ENCODE data around the gene FOXG1.

DNA sequence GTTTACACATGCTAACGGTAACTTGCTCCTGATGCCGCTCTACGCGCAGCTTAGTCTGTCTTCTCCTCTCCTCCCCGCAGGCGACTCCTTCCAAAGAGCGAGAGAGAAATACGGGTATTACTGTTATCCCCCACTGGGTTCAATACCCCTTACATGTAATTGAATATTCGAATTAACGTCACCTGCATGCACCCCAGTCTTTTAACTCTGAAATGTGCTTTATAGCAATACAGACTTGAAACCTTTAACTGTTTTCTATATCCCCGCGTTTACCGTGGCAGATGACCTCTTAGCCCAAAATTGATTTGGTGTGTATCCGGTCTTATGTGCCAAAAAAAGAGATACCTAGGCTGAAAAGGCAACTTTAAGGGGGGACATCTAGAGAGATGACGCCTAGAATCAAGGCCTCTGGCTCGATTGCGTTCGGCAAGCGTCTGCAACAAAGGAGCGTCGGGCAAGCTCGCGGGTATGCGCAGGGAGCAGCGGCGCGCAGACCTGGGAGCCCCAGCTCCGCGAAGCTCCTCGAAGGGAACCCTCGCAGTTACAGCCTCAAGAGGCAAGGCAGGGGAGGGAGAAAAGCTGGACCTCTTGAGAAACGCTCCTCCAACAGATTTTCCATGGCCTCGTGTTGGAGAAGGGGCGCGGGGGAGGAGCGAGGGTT is 6.8 kb upstream of the FOXG1 start:
- TF ChIP-seq KLF16 (IDR thresholded peaks at IDR 0.05) (no peak), BACH1 (tag; IDR thresholded peaks at IDR 0.05) (no peak), RFX5 (IDR thresholded peaks at IDR 0.05; ENCODE audit: low read depth, low read length) (no peak), CEBPB (tag; IDR thresholded peaks at IDR 0.05) (no peak), ZNF24 (IDR thresholded peaks at IDR 0.05) (no peak), RNF2 (IDR thresholded peaks at IDR 0.05) (no peak), NFYB (IDR thresholded peaks at IDR 0.05; ENCODE audit: extremely low read depth, insufficient read length) (no peak), ZNF143 (CRISPR knock-in tag; IDR thresholded peaks at IDR 0.05) (no peak)
- TF ChIP-seq, protein P1, sequence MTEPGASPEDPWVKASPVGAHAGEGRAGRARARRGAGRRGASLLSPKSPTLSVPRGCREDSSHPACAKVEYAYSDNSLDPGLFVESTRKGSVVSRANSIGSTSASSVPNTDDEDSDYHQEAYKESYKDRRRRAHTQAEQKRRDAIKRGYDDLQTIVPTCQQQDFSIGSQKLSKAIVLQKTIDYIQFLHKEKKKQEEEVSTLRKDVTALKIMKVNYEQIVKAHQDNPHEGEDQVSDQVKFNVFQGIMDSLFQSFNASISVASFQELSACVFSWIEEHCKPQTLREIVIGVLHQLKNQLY (CRISPR knock-in tag; conservative IDR thresholded peaks at IDR 0.05) = no peak
- TF ChIP-seq, protein P2, sequence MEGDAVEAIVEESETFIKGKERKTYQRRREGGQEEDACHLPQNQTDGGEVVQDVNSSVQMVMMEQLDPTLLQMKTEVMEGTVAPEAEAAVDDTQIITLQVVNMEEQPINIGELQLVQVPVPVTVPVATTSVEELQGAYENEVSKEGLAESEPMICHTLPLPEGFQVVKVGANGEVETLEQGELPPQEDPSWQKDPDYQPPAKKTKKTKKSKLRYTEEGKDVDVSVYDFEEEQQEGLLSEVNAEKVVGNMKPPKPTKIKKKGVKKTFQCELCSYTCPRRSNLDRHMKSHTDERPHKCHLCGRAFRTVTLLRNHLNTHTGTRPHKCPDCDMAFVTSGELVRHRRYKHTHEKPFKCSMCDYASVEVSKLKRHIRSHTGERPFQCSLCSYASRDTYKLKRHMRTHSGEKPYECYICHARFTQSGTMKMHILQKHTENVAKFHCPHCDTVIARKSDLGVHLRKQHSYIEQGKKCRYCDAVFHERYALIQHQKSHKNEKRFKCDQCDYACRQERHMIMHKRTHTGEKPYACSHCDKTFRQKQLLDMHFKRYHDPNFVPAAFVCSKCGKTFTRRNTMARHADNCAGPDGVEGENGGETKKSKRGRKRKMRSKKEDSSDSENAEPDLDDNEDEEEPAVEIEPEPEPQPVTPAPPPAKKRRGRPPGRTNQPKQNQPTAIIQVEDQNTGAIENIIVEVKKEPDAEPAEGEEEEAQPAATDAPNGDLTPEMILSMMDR (IDR thresholded peaks at IDR 0.05 in 2 of 3, conservative IDR thresholded peaks at IDR 0.05 in 1 of 3; ENCODE audit: insufficient read depth in 2 of 3, low read depth in 1 of 3, low read length in 3 of 3) = no peak
- TF ChIP-seq, protein P3, sequence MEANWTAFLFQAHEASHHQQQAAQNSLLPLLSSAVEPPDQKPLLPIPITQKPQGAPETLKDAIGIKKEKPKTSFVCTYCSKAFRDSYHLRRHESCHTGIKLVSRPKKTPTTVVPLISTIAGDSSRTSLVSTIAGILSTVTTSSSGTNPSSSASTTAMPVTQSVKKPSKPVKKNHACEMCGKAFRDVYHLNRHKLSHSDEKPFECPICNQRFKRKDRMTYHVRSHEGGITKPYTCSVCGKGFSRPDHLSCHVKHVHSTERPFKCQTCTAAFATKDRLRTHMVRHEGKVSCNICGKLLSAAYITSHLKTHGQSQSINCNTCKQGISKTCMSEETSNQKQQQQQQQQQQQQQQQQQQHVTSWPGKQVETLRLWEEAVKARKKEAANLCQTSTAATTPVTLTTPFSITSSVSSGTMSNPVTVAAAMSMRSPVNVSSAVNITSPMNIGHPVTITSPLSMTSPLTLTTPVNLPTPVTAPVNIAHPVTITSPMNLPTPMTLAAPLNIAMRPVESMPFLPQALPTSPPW (CRISPR knock-in tag; IDR thresholded peaks at IDR 0.05) = no peak
